Measurements from ENCODE around the gene KCTD7.
A peak's percentile ranks its signal among the peaks of the same experiment; 100 is the strongest.
"Not testable (repeated sequence)": the region's sequence is repeated elsewhere in the genome, so short reads cannot be mapped to it uniquely, and the experiment has no call there.

The KCTD7 gene

DNA sequence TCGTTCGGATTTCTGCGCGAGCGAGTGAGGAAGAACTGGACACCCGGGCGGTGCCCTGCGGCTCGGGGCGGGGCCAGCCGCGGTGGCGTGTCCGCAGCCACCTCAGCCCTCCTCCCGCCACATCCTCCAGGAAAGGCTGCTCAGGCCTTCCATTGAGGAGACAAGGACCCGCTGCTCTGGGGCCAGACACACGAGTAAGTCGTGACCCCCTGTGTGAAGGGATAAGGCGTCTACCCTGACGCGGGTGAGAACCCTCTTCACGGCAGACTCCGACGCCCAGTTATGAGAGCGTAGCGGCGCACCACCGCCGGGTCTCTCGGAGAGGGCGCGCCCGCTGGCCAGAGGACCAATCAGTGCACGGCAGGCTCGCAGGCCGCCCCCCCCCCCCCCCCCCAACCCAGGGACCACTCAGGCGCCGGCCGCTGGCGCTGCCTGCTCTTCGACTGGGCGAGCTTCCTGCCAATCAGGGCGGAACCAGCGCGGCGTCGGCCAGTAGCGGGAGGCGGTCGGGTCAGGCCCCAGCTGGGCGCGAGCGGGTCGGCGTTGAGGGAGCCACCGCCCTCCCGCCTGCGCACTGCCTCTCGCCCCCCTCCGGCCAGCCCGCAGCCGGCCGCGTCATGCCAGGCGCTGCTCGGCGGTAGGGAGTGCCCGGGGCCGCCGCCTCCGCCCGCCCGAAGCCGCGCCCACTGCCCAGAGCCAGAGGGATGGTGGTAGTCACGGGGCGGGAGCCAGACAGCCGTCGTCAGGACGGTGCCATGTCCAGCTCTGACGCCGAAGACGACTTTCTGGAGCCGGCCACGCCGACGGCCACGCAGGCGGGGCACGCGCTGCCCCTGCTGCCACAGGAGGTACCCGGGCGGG lies at the start of gene KCTD7:
Gene KCTD7 (plus strand): TSS at position 521 of the 861 bp plus-strand sequence. CDS start 184 bp downstream, at position 705.
- DNase-seq (ENCODE audit: low read depth), result peak; percentile 97

DNA sequence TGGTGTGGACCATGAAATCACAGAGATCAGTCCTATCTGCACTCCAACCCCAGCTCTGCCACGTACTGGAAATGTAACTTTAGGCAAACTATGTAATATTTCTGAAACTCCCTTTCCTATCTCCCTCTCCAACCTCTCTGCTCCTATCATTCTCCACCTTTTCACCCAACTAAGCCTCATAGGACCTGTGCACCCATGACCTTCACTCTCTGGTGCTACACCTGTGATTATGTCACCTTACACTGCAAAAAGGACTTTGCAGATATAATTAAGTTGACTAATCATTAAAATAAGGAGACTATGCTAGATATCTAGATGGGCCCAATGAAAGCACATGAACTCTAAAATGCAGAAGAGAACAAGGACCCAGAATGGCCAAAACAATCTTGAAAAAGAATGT lies 48.3 kb upstream of the KCTD7 start:
- not testable (repeated sequence) for DNase-seq (ENCODE audit: low read depth)

DNA sequence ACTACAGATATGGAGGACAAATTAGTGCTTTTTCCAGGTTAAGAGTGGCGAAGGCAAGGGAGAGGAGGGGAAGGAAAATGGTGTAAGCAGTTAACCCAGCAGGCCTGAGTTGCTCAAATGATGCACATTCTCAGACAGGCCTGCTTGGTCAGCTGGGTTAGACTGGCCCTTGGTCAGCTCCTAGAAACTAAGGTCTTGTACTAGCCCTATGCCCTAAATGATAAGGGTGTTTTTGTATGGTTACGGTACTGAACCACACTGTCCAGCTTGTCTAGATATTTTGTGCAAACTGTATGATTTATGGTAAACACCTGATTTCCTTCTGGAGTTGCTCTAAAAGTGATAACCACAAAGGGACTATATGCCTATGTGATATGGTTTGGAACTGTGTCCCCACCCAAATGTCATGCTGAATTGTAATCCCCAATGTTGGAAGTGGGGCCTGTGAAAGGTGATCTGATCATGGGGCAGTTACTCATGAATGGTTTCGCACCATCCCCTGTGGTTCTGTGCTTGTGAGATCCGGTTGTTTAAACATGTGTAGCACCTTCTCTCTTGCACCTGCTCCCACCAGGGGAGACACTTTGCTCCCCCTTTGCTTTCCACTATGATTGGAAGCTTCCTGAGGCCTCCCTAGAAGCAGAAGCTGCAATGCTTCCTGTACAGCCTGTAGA lies 45.7 kb upstream of the KCTD7 start:
- DNase-seq (ENCODE audit: low read depth), result not testable (repeated sequence)

DNA sequence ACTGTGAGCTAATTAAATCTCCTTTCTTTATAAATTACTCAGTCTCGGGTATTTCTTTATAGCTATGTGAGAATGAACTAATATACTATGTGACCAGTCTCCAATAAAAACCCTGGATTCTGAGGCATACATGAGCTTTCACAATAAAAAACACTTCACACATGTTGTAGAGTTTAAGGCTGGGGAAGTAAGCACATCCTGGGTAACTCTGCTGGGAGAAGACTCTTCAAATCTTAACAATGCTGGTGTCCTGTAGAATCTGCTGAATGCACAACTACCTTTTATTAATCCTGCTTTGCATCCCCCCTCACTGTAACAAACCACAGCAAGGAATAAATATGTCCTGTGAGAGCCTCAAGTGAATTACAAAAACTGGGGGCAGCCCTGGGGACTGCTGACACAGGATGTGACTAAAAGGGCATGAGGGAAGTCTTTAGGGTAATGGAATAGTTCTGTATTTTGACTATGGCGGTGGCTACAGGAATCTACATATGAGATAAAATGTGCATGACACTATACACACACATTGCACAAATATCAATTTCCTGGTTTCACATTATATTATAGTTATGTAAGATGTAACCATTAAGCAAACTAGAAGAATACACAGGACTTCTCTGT lies 45.1 kb upstream of the KCTD7 start:
- DNase-seq (ENCODE audit: low read depth), result no peak

DNA sequence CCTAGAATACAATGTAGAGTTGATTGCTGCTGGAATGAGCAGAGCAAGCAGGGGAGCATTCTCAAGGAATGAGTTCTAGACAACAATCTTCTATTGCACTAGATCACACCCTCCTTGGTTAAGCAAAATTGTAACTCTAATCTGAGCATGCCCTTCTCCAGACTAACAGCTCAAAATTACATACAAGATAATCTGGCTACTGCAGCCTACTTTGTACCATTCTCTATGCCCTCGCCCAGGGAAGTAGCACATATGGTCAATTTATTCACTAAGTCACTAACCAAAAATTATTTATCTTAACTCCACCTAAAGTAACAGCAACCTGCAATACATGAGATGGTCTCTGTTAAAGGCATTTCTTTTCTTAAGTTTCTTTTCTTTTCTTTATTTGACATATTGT lies 42.5 kb upstream of the KCTD7 start:
- no peak for DNase-seq (ENCODE audit: low read depth)

DNA sequence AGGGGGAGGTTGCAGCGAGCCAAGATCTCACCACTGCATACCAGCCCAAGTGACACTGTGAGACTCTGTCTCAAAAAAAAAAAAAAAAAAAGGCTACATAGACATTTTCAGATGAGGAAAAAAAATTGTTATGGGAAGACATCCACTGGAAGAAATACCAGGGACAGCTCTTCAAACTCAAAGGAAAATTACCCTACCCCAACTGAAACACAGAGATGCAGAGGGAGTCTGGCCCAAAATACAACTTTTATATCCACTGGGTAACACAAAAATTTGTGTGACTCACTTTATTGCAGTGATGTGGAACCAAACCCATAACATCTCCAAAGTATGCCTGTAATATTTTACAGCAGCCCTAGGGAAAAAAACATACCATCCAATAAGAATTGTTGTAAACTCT lies 40.5 kb upstream of the KCTD7 start:
- DNase-seq (ENCODE audit: low read depth), result not testable (repeated sequence)

DNA sequence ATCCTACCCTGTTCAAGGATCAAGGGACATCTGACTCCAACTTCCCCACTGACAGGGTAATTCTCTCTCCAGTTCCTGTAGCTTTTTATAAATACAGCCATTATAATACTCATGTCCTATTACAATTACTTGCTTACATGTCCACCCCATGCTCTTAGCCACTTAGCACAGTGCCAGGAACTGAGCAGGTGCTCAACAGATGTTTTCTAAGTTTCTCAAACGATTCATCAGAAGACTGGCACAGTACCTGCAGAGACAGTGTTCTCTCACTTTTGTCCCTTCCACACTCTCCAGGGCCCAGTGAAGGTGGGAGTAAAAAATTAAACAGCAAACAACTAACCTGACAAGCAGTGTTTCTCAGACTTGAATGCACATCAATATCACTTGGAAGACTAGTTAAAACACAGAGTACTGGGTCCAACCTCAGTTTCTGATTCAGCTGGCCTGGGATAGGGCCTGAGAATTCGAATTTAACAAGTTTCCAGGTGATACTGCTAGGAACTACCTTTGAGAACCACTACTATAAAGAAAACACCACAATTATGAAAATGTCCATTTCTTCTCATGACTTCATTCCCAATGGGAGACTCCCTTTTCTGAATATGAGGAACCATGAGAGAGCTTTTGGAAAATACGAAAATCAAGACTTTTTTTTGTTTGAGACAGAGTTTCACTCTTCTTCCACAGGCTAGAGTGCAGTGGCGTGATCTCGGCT lies 39.7 kb upstream of the KCTD7 start:
- not testable (repeated sequence) for DNase-seq (ENCODE audit: low read depth)

DNA sequence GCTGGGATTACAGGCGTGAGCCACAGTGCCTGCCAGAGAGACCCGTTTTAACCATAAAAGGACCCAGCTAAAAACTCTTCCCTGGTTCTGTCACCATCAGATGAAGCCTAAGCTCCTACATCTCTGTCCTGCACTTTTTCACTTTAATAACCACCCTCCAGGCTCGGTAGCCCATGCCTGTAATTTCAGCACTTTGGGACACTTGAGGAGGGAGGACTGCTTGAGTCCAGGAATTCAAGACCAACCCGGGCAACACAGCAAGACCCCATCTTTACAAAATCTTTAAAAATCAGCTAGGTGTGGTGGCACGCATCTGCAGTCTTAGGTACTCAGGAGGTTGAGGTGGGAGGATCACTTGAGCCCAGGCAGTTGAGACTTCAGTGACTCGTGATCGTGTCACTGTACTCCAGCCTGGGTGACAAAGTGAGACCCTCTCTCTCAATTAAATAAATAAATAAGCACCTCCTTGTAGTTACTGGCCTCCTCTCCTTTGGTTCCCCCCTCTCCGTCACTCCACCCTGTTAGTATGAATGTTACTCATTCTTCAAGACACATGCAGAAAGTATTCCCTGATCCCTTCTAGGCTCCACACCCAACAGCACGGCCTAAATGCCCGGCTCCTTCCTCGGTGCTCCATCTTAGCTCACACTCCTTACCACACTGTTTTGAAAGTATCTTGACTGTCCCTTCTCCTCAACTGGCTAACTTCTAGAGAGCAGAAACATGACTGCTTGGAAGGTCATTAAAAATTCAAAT lies 38.2 kb upstream of the KCTD7 start:
- DNase-seq (ENCODE audit: low read depth), result peak; percentile 84

DNA sequence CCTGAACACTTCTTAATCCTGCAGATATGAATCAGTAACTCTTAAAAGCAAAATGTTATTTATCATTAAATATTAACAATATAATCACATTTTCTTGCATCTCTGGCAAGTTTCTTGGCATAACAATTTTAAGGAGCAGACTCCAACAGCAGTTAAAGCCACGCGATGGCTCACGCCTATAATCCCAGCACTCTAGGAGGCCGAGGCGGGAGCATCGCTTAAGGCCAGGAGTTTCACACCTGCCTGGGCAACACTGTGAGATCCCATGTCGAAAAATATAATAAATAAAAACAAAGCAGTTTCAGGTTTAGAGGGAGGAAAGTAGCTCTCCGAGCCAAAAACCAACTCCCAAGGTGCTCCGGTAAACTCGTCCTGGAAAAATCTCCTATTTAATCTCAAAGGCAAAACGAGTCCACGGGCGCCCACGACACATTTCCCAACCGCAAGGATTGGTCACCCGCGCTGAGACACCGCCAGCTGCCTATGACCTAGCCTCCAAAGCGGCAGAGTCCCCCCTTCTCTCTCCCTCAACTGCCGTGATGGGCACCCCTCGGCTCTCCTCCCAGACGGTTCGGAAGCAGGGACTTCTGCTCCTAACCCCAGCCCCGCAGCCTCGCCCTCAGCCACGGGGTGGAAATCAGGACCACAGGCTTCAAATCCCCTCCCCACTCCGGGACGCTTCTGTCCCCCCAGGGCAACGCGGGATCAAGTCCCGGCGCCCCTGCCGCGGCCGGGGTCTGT lies 37.5 kb upstream of the KCTD7 start:
- peak; percentile 49 for DNase-seq (ENCODE audit: low read depth)

DNA sequence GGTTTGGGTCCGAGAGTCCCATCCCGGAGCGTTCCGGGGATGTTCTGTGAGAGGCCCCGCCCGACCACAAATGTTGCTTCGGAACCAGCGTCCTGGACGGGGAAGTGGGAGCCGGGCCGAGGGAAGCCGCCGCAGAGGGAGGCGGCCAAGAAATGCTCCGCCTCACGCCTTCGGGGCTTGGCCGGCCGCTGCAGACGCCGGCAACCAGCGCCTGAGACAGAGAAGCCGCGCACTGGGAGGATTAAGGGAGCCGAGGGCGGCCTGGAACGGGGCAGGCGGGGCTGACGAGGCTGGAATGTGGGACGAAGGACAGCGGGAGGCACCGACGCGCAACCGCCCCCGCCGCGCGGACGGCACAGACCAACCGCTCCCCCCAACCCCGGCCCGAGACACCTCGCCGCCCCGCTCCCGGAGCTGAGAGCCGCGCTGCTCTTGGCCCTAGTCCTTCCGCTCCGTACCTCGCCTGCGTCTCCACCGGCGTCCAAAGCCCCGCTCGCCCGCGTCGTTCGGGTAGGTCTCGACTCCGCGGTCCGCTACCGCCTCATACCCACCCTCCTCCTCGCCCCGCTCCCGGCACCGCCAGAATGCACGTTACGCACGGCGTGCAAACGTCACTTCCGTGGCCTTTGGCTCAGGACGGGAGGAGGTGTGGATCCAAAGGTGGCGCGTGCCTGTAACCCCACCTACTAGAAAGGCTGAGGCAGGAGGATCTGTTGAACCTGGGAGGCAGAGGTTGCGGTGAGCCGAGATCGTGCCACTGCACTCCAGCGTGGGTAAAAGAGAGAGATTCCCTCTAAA lies 36.7 kb upstream of the KCTD7 start:
- DNase-seq (ENCODE audit: low read depth), result peak; percentile 92

DNA sequence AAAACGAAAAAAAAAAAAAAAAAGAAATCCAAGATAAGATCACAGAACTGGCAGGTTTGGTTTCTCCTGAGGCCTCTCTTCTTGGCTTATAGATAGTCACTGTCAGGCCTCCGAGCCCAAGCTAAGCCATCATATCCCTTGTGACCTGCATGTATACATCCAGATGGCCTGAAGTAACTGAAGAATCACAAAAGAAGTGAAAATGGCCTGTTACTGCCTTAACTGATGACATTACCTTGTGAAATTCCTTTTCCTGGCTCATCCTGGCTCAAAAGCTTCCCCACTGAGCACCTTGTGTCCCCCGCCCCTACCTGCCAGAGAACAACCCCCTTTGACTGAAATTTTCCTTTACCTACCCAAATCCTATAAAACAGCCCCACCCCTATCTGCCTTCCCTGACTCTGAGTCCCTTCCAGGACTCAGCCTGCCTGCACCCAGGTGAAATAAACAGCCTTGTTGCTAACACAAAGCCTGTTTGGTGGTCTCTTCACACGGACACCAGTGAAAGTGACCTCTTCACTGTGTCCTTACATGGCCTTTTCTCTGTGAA lies 36.0 kb upstream of the KCTD7 start:
- not testable (repeated sequence) for DNase-seq (ENCODE audit: low read depth)

DNA sequence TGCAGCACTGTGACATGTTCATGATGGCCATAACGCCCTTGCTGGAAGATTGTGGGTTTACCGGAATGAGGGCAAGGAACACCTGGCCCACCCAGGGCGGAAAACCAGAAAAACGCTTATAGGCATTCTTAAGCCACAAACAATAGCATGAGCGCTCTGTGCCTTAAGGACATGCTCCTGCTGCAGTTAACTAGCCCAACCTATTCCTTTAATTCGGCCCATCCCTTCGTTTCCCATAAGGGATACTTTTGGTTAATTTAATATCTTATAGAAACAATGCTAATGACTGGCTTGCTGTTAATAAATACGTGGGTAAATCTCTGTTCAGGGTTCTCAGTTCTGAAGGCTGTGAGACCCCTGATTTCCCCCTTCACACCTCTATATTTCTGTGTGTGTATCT lies 34.6 kb upstream of the KCTD7 start:
- not testable (repeated sequence) for DNase-seq (ENCODE audit: low read depth)

DNA sequence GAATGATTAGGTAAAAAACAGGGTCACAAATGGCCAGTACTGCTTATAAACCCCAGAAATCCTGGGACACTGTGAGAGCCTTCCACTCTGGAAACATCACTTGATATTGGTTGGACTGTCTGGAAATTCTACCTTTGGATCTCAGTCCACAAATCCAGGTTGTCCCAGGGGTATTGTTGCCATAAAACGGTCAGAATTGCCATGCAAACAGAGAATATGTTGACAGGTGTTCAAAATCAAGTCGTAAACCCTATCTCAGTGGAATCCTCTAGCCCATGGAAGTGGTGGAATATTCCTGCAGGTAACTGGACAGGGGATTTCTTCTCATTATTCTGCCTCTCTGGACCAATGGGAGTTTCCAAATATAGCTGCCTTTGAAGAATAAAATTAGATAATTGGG lies 31.2 kb upstream of the KCTD7 start:
- DNase-seq (ENCODE audit: low read depth), result no peak

DNA sequence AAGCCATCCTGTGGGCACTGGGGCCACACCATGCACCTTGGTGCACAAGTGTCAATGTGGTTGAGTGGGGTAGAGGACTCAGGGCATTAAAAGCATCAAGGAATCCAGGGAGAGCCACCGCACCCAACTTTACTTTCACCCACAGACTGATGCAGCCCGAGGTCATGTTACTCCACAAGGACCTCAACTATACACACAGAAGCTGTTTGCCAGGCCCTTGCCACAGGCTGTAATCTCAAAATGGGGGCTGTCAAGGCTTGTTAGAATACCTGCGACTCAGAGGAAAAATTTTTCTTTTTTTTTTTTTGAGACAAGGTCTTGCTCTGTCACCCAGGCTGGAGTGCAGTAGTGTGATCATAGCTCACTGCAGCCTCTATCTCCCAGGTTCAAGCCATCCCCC lies 26.5 kb upstream of the KCTD7 start:
- no peak for DNase-seq (ENCODE audit: low read depth)

DNA sequence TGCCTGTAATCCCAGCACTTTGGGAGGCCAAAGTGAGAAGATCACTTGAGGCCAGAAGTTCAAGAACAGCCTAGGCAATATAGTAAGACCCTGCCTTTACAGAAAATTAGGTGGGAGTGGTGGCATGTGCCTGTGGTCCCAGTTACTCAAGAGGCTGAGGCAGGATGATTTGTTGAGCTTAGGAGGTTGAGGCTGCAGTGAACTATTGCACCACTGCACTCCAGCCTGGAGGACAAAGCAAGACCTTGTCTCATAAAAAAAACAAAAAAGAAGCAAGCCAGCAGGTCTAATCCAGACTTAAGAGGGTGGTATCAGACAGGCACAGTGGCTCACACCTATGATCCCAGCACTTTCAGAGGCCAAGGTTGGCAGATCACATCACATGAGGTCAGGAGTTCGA lies 24.5 kb upstream of the KCTD7 start:
- DNase-seq (ENCODE audit: low read depth), result no peak

DNA sequence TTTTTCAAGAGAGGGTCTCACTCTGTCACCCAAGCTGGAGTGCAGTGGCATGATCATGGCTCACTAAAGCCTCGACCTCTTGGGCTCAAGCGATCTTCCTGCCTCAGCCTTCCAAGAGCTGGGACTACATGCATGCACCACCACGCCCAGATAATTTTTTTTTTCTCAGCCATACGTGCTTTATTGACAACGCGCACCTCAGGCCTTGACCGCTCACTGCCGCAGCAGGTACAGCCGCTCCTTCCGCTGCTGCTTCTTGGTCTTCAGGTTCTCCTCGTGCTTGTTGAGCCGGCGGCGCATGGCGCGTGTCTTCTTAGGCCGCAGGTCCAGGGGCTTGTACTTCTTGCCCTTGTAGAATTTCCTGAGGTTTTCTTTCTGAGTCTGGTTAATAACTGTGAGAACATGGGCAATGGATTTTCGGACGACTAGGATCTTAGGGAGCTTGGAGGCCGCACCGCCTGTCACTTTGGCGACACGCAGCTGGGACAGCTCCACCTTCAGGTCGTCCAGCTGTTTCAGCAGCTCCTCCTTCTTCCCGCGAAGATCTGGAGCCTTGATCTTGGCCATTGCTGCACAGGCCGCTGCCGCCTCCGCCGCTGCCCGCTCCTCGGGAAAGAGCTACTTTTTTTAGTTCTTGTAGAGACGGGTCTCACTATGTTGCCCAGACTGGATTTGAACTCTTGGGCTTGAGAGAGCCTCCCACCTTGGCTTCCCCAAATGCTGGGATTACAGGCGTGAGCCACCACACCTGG lies 22.0 kb upstream of the KCTD7 start:
- DNase-seq (ENCODE audit: low read depth), result not testable (repeated sequence)

DNA sequence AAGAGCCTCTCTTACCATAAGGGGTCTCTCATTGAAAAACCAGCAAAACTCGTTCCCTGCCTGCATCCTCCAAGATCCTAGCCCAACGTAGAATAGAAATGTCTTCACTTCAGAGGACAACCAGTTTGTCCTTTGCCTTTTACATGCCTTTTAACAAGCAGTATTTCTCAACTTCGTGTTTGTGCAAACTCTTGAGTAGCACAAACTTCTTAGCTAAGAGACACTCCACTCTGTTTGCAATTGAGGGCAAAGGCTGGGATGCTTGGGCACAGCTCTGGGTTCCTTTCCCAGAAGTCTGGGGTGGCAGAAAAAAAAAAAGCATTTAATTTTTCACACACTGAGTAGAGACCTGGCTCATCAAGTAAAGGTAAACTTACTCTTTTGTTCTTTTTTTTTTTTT lies 19.5 kb upstream of the KCTD7 start:
- DNase-seq (ENCODE audit: low read depth), result no peak

DNA sequence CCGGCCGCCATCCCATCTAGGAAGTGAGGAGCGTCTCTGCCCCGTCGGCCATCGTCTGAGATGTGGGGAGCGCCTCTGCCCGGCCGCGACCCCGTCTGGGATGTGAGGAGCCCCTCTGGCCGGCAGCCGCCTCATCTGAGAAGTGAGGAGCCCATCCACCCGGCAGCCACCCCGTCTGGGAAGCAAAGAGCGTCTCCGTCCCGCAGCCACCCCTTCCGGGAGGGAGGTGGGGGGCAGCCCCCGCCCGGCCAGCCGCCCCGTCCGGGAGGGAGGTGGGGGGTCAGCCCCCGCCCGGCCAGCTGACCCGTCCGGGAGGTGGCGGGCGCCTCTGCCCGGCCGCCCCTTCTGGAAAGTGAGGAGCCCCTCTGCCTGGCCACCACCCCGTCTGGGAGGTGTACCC lies 14.1 kb upstream of the KCTD7 start:
- not testable (repeated sequence) for DNase-seq (ENCODE audit: low read depth)

DNA sequence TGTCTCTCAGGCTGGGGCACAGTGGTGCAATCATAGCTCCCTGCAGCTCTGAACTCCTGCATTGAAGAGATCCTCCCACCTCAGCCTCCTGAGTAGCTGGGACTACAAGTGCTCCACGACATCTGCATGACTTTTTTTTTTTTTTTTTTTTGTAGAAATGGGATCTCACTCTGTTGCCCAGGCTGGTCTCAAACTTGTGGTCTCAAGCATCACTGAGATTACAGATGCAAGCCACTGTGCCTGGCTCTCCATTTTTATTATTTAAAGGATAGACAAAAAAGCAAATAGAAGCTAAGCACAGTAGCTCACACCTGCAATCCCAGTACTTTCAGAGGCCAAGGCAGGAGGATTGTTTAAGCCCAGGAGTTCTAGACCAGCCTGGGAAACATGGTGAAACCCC lies 13.0 kb upstream of the KCTD7 start:
- DNase-seq (ENCODE audit: low read depth), result no peak
